Hindlimb muscle (tissue), 1 donor: ENCODE results near the gene CASP9. TPM values are rescaled to one million over a fixed set of nuclear protein-coding genes. Genes with fewer than 3 reads are reported as not detected.
A peak's percentile ranks its signal among the peaks of the same experiment; 100 is the strongest.

ENCODE experiments used
- DNase-seq: peaks from one replicate; pipeline ENCODE4 v3.0.0-alpha.2; 2013
- polyA plus RNA-seq: library from polyadenylated mRNA; unstranded; fragments of 120-200 nt; gene quantifications from one replicate; pipeline ENCODE4 v1.2.1, GENCODE V29; 2013; ENCODE audit not compliant: insufficient read length

Gene CASP9
- polyA plus RNA-seq: 21.9 TPM

- DNase-seq: no peak
Observed at GRCh38 chr1:15524021-15524282, at the start of gene CASP9. CASP9 (minus strand) TSS chr1:15524215; CDS start chr1:15524200, 15 bp downstream.

- no peak for DNase-seq
Observed at GRCh38 chr1:15573477-15573876, 49.5 kb upstream of the CASP9 start.

- DNase-seq: no peak
Observed at GRCh38 chr1:15571266-15571665, 47.3 kb upstream of the CASP9 start.

GRCh38 chr1:15570861-15571260 lies 46.8 kb upstream of the CASP9 start:
- DNase-seq: no peak

- no peak for DNase-seq
Observed at GRCh38 chr1:15568387-15569073, 44.5 kb upstream of the CASP9 start.

GRCh38 chr1:15559189-15559810 lies 35.3 kb upstream of the CASP9 start:
- no peak for DNase-seq

GRCh38 chr1:15558516-15558915 lies 34.5 kb upstream of the CASP9 start:
- no peak for DNase-seq

- DNase-seq: no peak
Observed at GRCh38 chr1:15557594-15557993, 33.6 kb upstream of the CASP9 start.

GRCh38 chr1:15557008-15557407 lies 33.0 kb upstream of the CASP9 start:
- DNase-seq: no peak

GRCh38 chr1:15550573-15550972 lies 26.6 kb upstream of the CASP9 start:
- no peak for DNase-seq

- no peak for DNase-seq
Observed at GRCh38 chr1:15546641-15547040, 22.6 kb upstream of the CASP9 start.

- no peak for DNase-seq
Observed at GRCh38 chr1:15543589-15544568, 19.9 kb upstream of the CASP9 start.

- DNase-seq: no peak
Observed at GRCh38 chr1:15543251-15543588, 19.2 kb upstream of the CASP9 start.

GRCh38 chr1:15542388-15543250 lies 18.6 kb upstream of the CASP9 start:
- no peak for DNase-seq

- no peak for DNase-seq
Observed at GRCh38 chr1:15541231-15541792, 17.3 kb upstream of the CASP9 start.

- no peak for DNase-seq
Observed at GRCh38 chr1:15540186-15540585, 16.2 kb upstream of the CASP9 start.

GRCh38 chr1:15538771-15539170 lies 14.8 kb upstream of the CASP9 start:
- no peak for DNase-seq

GRCh38 chr1:15531682-15532081 lies 7.7 kb upstream of the CASP9 start:
- no peak for DNase-seq

GRCh38 chr1:15531003-15531402 lies 7.0 kb upstream of the CASP9 start:
- DNase-seq: no peak

- peak; percentile 100 for DNase-seq
Observed at GRCh38 chr1:15526490-15527339, 2.7 kb upstream of the CASP9 start, which contains the start of gene DNAJC16. DNAJC16 (plus strand) TSS chr1:15526848; CDS start chr1:15529106, 2,258 bp downstream.

- no peak for DNase-seq
Observed at GRCh38 chr1:15526021-15526489, 2.0 kb upstream of the CASP9 start.
